H1 (cell line): ENCODE measurements around the gene TSHR. TPM values are rescaled to one million over a fixed set of nuclear protein-coding genes. Genes with fewer than 3 reads are reported as not detected.

ENCODE experiments used
- CTBP2 ChIP-seq: IDR thresholded peaks from 2 replicates; pipeline ENCODE4 v1.7.0; 2011; ENCODE audit warnings: borderline replicate concordance, mild to moderate bottlenecking, moderate library complexity, mixed read lengths, low read length; ENCODE audit not compliant: insufficient read depth, insufficient read length
- NANOG ChIP-seq: IDR thresholded peaks from 2 replicates; pipeline ENCODE4 v1.6.1; 2011; ENCODE audit warnings: low read length, low read depth, mild to moderate bottlenecking, inconsistent platforms; ENCODE audit not compliant: insufficient read depth, poor library complexity, severe bottlenecking
- POU5F1 ChIP-seq: IDR thresholded peaks from 2 replicates; pipeline ENCODE4 v1.6.1; 2011; ENCODE audit warnings: low read depth, mild to moderate bottlenecking, low read length, moderate library complexity
- polyA plus RNA-seq, 7 experiments: library from polyadenylated mRNA; depleted of rRNA in 3 of 7; stranded (reverse) in 5 of 7; unstranded in 2 of 7; fragments of >200 nt in 5 of 7; fragments of 200-250 nt in 2 of 7; gene quantifications; 1 replicate in 5 of 7; 2 replicates in 1 of 7; 4 replicates in 1 of 7; pipeline versions ENCODE4 v1.2.1 to v1.2.3, GENCODE V29; 2011 to 2013; ENCODE audit warnings: missing spikeins in 2 of 7, mixed read lengths in 2 of 7
- total RNA-seq: library from RNA; stranded (reverse); fragmentation: NEBNext Ultra II Directional; extraction: Animal tissue kit (Norgen Biotek cat#: 25700); gene quantifications from 2 replicates; pipeline ENCODE4 v1.2.1, GENCODE V29; 2021
- TF ChIP-seq, protein P1 (sequence below): fragments of 300-600 bp; sonication (generic); IDR thresholded peaks from 2 replicates; pipeline ENCODE4 v1.7.1; 2012; ENCODE audit warnings: low read length, moderate library complexity, mild to moderate bottlenecking, inconsistent platforms; ENCODE audit not compliant: insufficient replicate concordance

Gene TSHR
- total and polyA plus RNA-seq, 2 of the 8 experiments (the other 6 are each of a cell fraction or from before 2014, with no cell fraction given): 0.27 TPM; not detected in 1

GRCh38 chr14:80988192-80988591 lies 32.8 kb downstream of the TSHR start (continued):
- TF ChIP-seq, protein P1, sequence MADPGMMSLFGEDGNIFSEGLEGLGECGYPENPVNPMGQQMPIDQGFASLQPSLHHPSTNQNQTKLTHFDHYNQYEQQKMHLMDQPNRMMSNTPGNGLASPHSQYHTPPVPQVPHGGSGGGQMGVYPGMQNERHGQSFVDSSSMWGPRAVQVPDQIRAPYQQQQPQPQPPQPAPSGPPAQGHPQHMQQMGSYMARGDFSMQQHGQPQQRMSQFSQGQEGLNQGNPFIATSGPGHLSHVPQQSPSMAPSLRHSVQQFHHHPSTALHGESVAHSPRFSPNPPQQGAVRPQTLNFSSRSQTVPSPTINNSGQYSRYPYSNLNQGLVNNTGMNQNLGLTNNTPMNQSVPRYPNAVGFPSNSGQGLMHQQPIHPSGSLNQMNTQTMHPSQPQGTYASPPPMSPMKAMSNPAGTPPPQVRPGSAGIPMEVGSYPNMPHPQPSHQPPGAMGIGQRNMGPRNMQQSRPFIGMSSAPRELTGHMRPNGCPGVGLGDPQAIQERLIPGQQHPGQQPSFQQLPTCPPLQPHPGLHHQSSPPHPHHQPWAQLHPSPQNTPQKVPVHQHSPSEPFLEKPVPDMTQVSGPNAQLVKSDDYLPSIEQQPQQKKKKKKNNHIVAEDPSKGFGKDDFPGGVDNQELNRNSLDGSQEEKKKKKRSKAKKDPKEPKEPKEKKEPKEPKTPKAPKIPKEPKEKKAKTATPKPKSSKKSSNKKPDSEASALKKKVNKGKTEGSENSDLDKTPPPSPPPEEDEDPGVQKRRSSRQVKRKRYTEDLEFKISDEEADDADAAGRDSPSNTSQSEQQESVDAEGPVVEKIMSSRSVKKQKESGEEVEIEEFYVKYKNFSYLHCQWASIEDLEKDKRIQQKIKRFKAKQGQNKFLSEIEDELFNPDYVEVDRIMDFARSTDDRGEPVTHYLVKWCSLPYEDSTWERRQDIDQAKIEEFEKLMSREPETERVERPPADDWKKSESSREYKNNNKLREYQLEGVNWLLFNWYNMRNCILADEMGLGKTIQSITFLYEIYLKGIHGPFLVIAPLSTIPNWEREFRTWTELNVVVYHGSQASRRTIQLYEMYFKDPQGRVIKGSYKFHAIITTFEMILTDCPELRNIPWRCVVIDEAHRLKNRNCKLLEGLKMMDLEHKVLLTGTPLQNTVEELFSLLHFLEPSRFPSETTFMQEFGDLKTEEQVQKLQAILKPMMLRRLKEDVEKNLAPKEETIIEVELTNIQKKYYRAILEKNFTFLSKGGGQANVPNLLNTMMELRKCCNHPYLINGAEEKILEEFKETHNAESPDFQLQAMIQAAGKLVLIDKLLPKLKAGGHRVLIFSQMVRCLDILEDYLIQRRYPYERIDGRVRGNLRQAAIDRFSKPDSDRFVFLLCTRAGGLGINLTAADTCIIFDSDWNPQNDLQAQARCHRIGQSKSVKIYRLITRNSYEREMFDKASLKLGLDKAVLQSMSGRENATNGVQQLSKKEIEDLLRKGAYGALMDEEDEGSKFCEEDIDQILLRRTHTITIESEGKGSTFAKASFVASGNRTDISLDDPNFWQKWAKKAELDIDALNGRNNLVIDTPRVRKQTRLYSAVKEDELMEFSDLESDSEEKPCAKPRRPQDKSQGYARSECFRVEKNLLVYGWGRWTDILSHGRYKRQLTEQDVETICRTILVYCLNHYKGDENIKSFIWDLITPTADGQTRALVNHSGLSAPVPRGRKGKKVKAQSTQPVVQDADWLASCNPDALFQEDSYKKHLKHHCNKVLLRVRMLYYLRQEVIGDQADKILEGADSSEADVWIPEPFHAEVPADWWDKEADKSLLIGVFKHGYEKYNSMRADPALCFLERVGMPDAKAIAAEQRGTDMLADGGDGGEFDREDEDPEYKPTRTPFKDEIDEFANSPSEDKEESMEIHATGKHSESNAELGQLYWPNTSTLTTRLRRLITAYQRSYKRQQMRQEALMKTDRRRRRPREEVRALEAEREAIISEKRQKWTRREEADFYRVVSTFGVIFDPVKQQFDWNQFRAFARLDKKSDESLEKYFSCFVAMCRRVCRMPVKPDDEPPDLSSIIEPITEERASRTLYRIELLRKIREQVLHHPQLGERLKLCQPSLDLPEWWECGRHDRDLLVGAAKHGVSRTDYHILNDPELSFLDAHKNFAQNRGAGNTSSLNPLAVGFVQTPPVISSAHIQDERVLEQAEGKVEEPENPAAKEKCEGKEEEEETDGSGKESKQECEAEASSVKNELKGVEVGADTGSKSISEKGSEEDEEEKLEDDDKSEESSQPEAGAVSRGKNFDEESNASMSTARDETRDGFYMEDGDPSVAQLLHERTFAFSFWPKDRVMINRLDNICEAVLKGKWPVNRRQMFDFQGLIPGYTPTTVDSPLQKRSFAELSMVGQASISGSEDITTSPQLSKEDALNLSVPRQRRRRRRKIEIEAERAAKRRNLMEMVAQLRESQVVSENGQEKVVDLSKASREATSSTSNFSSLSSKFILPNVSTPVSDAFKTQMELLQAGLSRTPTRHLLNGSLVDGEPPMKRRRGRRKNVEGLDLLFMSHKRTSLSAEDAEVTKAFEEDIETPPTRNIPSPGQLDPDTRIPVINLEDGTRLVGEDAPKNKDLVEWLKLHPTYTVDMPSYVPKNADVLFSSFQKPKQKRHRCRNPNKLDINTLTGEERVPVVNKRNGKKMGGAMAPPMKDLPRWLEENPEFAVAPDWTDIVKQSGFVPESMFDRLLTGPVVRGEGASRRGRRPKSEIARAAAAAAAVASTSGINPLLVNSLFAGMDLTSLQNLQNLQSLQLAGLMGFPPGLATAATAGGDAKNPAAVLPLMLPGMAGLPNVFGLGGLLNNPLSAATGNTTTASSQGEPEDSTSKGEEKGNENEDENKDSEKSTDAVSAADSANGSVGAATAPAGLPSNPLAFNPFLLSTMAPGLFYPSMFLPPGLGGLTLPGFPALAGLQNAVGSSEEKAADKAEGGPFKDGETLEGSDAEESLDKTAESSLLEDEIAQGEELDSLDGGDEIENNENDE: no peak
- TF ChIP-seq NANOG (no peak), POU5F1 (no peak), CTBP2 (no peak)
